Nephron (organoid): ENCODE results near the gene KLHL3.

Source experiments
- H3K27ac Mint-ChIP-seq, 3 experiments: 2 replicates each; pipeline ENCODE4 v1.8.0; 2020; ENCODE audit warnings: mixed read lengths in 3 of 3, mild to moderate bottlenecking in 2 of 3, moderate library complexity in 1 of 3
- H3K27me3 Mint-ChIP-seq: 2 replicates; pipeline ENCODE4 v1.8.0; 2021; ENCODE audit warnings: low read depth, mild to moderate bottlenecking, moderate library complexity, mixed read lengths
- H3K36me3 Mint-ChIP-seq: 2 replicates; pipeline ENCODE4 v1.8.0; 2020; ENCODE audit warnings: low read depth, mixed read lengths
- H3K4me1 Mint-ChIP-seq: 2 replicates; pipeline ENCODE4 v1.8.0; 2020; ENCODE audit warnings: mixed read lengths
- H3K4me3 Mint-ChIP-seq, 3 experiments: 2 replicates each; pipeline ENCODE4 v1.8.0; 2020; ENCODE audit warnings: mild to moderate bottlenecking in 3 of 3, mixed read lengths in 3 of 3, moderate library complexity in 2 of 3
- H3K9me3 Mint-ChIP-seq: 2 replicates; pipeline ENCODE4 v1.8.0; 2020; ENCODE audit warnings: mixed read lengths
- CTCF ChIP-seq, 3 experiments: fragments of 200-600 bp; sonication (generic); IDR thresholded peaks; one replicate each; pipeline ENCODE4 v1.5.0; 2021; ENCODE audit warnings: antibody characterized with exemption in 3 of 3; ENCODE audit not compliant: unreplicated experiment in 3 of 3

The KLHL3 gene

GRCh38 chr5:137679195-137679594, 56.7 kb downstream of the KLHL3 start:
- Mint-ChIP-seq H3K4me3 (no peak overlapping the region), H3K27ac (no peak overlapping the region), H3K9me3 (no peaks in the 10 kb centered on the region), H3K27me3 (no peaks in the 10 kb centered on the region), H3K36me3 (peaks cover 25% of the 10 kb centered on the region), H3K4me1 (no peaks in the 10 kb centered on the region)
- TF ChIP-seq CTCF (IDR thresholded peaks at IDR 0.05; ENCODE audit: unreplicated experiment in 3 of 3), result no peak

GRCh38 chr5:137672881-137673280, 63.0 kb downstream of the KLHL3 start:
- no peak for TF ChIP-seq CTCF (IDR thresholded peaks at IDR 0.05; ENCODE audit: unreplicated experiment in 3 of 3)
- Mint-ChIP-seq H3K27ac (no peak overlapping the region), H3K4me1 (no peaks in the 10 kb centered on the region), H3K36me3 (peaks cover 29% of the 10 kb centered on the region), H3K27me3 (no peaks in the 10 kb centered on the region), H3K4me3 (no peak overlapping the region), H3K9me3 (no peaks in the 10 kb centered on the region)

- H3K4me1 Mint-ChIP-seq, result peaks cover 5% of the 10 kb centered on the region
- no peak for TF ChIP-seq CTCF (IDR thresholded peaks at IDR 0.05; ENCODE audit: unreplicated experiment in 3 of 3)
- no peak overlapping the region for H3K27ac Mint-ChIP-seq
- no peaks in the 10 kb centered on the region for H3K27me3 Mint-ChIP-seq
- H3K4me3 Mint-ChIP-seq, result no peak overlapping the region
- no peaks in the 10 kb centered on the region for H3K9me3 Mint-ChIP-seq
- H3K36me3 Mint-ChIP-seq, result peaks cover 23% of the 10 kb centered on the region
Observed at GRCh38 chr5:137672001-137672400, 63.9 kb downstream of the KLHL3 start.

- no peak overlapping the region for H3K27ac Mint-ChIP-seq
- H3K4me3 Mint-ChIP-seq, result no peak overlapping the region
- peaks cover 24% of the 10 kb centered on the region for H3K4me1 Mint-ChIP-seq
- H3K9me3 Mint-ChIP-seq, result no peaks in the 10 kb centered on the region
- no peaks in the 10 kb centered on the region for H3K27me3 Mint-ChIP-seq
- no peak for TF ChIP-seq CTCF (IDR thresholded peaks at IDR 0.05; ENCODE audit: unreplicated experiment in 3 of 3)
- peaks cover 20% of the 10 kb centered on the region for H3K36me3 Mint-ChIP-seq
Observed at GRCh38 chr5:137669811-137670210, 66.1 kb downstream of the KLHL3 start.

- no peak for TF ChIP-seq CTCF (IDR thresholded peaks at IDR 0.05; ENCODE audit: unreplicated experiment in 3 of 3)
- Mint-ChIP-seq H3K27ac (peak overlapping the region in 1 of 3 experiments; percentile 69), H3K9me3 (no peaks in the 10 kb centered on the region), H3K36me3 (peaks cover 20% of the 10 kb centered on the region), H3K27me3 (no peaks in the 10 kb centered on the region), H3K4me1 (peaks cover 24% of the 10 kb centered on the region), H3K4me3 (no peak overlapping the region)
Observed at GRCh38 chr5:137668637-137669036, 67.3 kb downstream of the KLHL3 start.

- H3K9me3 Mint-ChIP-seq, result no peaks in the 10 kb centered on the region
- no peak for TF ChIP-seq CTCF (IDR thresholded peaks at IDR 0.05; ENCODE audit: unreplicated experiment in 3 of 3)
Observed at GRCh38 chr5:137667341-137667740, 68.5 kb downstream of the KLHL3 start.

More at GRCh38 chr5:137667341-137667740, 68.5 kb downstream of the KLHL3 start:
- no peaks in the 10 kb centered on the region for H3K27me3 Mint-ChIP-seq
- peaks cover 24% of the 10 kb centered on the region for H3K4me1 Mint-ChIP-seq
- H3K27ac Mint-ChIP-seq, result peak overlapping the region in 2 of 3 experiments; percentile 73 to 81
- no peak overlapping the region for H3K4me3 Mint-ChIP-seq
- H3K36me3 Mint-ChIP-seq, result peaks cover 16% of the 10 kb centered on the region
